H9 (cell line): Measurements from ENCODE around the gene HECW1. TPM values are rescaled to one million over a fixed set of nuclear protein-coding genes. Genes with fewer than 3 reads are reported as not detected.

ENCODE experiments used
- DNase-seq: peaks from one replicate; pipeline ENCODE4 v3.0.0-alpha.2; 2017
- H2AFZ ChIP-seq: one replicate; pipeline ENCODE4 v1.6.1; 2013; ENCODE audit warnings: mild to moderate bottlenecking, low read length, control low read depth, moderate library complexity
- H2AK5ac ChIP-seq: 2 replicates; pipeline ENCODE4 v1.6.1; 2013; ENCODE audit warnings: low read length, control low read depth, mixed read lengths; ENCODE audit not compliant: insufficient read length
- H2BK120ac ChIP-seq: one replicate; pipeline ENCODE4 v1.6.1; 2013; ENCODE audit warnings: low read depth, mild to moderate bottlenecking, low read length, control low read depth, inconsistent platforms; ENCODE audit not compliant: poor library complexity, severe bottlenecking
- H2BK12ac ChIP-seq: 2 replicates; pipeline ENCODE4 v1.6.1; 2013; ENCODE audit warnings: low read length, control low read depth, mixed read lengths, low read depth; ENCODE audit not compliant: insufficient read length
- H2BK15ac ChIP-seq: 2 replicates; pipeline ENCODE4 v1.6.1; 2013; ENCODE audit warnings: low read depth, low read length, control low read depth
- H2BK20ac ChIP-seq: one replicate; pipeline ENCODE4 v1.6.1; 2013; ENCODE audit warnings: low read depth, mild to moderate bottlenecking, low read length, control low read depth, inconsistent platforms; ENCODE audit not compliant: poor library complexity, severe bottlenecking
- H2BK5ac ChIP-seq: 2 replicates; pipeline ENCODE4 v1.6.1; 2013; ENCODE audit warnings: low read length, control low read depth, mixed read lengths; ENCODE audit not compliant: insufficient read length
- H3K14ac ChIP-seq: 2 replicates; pipeline ENCODE4 v1.6.1; 2013; ENCODE audit warnings: low read length, control low read depth; ENCODE audit not compliant: insufficient read depth
- H3K18ac ChIP-seq: 2 replicates; pipeline ENCODE4 v1.6.1; 2013; ENCODE audit warnings: low read depth, mild to moderate bottlenecking, mixed read lengths, low read length, control low read depth; ENCODE audit not compliant: insufficient read length
- H3K23ac ChIP-seq: 2 replicates; pipeline ENCODE4 v1.6.1; 2013; ENCODE audit warnings: low read length, control low read depth, mixed read lengths, low read depth; ENCODE audit not compliant: insufficient read length
- H3K23me2 ChIP-seq: 2 replicates; pipeline ENCODE4 v1.6.1; 2013; ENCODE audit warnings: low read depth, mild to moderate bottlenecking, mixed read lengths, low read length, control low read depth; ENCODE audit not compliant: insufficient read length, poor library complexity, severe bottlenecking
- H3K27ac ChIP-seq: 2 replicates; pipeline ENCODE4 v1.5.1; 2013; ENCODE audit warnings: low read length, control low read depth, mixed read lengths, low read depth; ENCODE audit not compliant: insufficient read length
- H3K27me3 ChIP-seq: 2 replicates; pipeline ENCODE4 v1.6.1; 2013; ENCODE audit warnings: low read length, control low read depth, inconsistent platforms; ENCODE audit not compliant: insufficient read depth
- H3K4ac ChIP-seq: 2 replicates; pipeline ENCODE4 v1.6.1; 2013; ENCODE audit warnings: low read depth, mild to moderate bottlenecking, control low read depth, inconsistent platforms, low read length, moderate library complexity
- H3K4me1 ChIP-seq: 2 replicates; pipeline ENCODE4 v1.6.1; 2013; ENCODE audit warnings: low read length, control low read depth, inconsistent platforms; ENCODE audit not compliant: insufficient read depth
- H3K4me2 ChIP-seq: 2 replicates; pipeline ENCODE4 v1.6.1; 2013; ENCODE audit warnings: low read length, control low read depth, mixed read lengths; ENCODE audit not compliant: insufficient read length, insufficient read depth
- H3K56ac ChIP-seq: 2 replicates; pipeline ENCODE4 v1.6.1; 2013; ENCODE audit warnings: low read depth, mild to moderate bottlenecking, mixed read lengths, low read length, control low read depth; ENCODE audit not compliant: insufficient read length
- H3K79me1 ChIP-seq: 2 replicates; pipeline ENCODE4 v1.6.1; 2013; ENCODE audit warnings: low read depth, mild to moderate bottlenecking, moderate library complexity, low read length, control low read depth, inconsistent platforms; ENCODE audit not compliant: insufficient read depth, poor library complexity, severe bottlenecking
- H3K79me2 ChIP-seq: 2 replicates; pipeline ENCODE4 v1.6.1; 2013; ENCODE audit warnings: low read length, control low read depth, inconsistent platforms; ENCODE audit not compliant: insufficient read depth
- H3K9ac ChIP-seq: 2 replicates; pipeline ENCODE4 v1.6.1; 2013; ENCODE audit warnings: low read length, control low read depth, mixed read lengths; ENCODE audit not compliant: insufficient read length; ENCODE audit errors: extremely low read depth
- H3K9me3 ChIP-seq: one replicate; pipeline ENCODE4 v1.6.1; 2013; ENCODE audit warnings: low read depth, low read length, inconsistent platforms; ENCODE audit not compliant: control insufficient read depth
- H3T11ph ChIP-seq: one replicate; pipeline ENCODE4 v1.6.1; 2013; ENCODE audit warnings: mild to moderate bottlenecking, low read length, control low read depth, inconsistent platforms
- H4K20me1 ChIP-seq: one replicate; pipeline ENCODE4 v1.6.1; 2013; ENCODE audit not compliant: control insufficient read depth, insufficient read length, insufficient read depth
- H4K5ac ChIP-seq: 2 replicates; pipeline ENCODE4 v1.6.1; 2013; ENCODE audit warnings: low read depth, mild to moderate bottlenecking, mixed read lengths, low read length, control low read depth; ENCODE audit not compliant: insufficient read length
- H4K8ac ChIP-seq: replicated peaks from 2 replicates; pipeline ENCODE4 v1.6.1; 2013; ENCODE audit warnings: low read length, control low read depth, mixed read lengths, low read depth; ENCODE audit not compliant: insufficient read length
- H4K91ac ChIP-seq: 2 replicates; pipeline ENCODE4 v1.6.1; 2013; ENCODE audit warnings: low read depth, mild to moderate bottlenecking, moderate library complexity, mixed read lengths, low read length, control low read depth; ENCODE audit not compliant: insufficient read length
- H3K27ac Mint-ChIP-seq, 3 experiments: 2 replicates in 2 of 3; 3 replicates in 1 of 3; pipeline ENCODE4 v1.8.0; 2020 to 2021; ENCODE audit warnings: mixed read lengths in 3 of 3, mild to moderate bottlenecking in 1 of 3, moderate library complexity in 1 of 3
- H3K27me3 Mint-ChIP-seq: 2 replicates; pipeline ENCODE4 v1.8.0; 2021; ENCODE audit warnings: low read depth, mild to moderate bottlenecking, moderate library complexity, mixed read lengths
- H3K36me3 Mint-ChIP-seq, 3 experiments: 2 replicates in 2 of 3; 3 replicates in 1 of 3; pipeline ENCODE4 v1.8.0; 2020 to 2021; ENCODE audit warnings: low read depth in 3 of 3, mixed read lengths in 3 of 3; ENCODE audit not compliant: insufficient read depth in 1 of 3
- H3K4me1 Mint-ChIP-seq, 2 experiments: 2 replicates each; pipeline ENCODE4 v1.8.0; 2020; ENCODE audit warnings: mixed read lengths in 2 of 2
- H3K4me3 Mint-ChIP-seq, 2 experiments: 2 replicates in 1 of 2; 3 replicates in 1 of 2; pipeline ENCODE4 v1.8.0; 2020 to 2021; ENCODE audit warnings: mild to moderate bottlenecking in 2 of 2, mixed read lengths in 2 of 2, moderate library complexity in 1 of 2
- H3K9me3 Mint-ChIP-seq, 2 experiments: 2 replicates in 1 of 2; 3 replicates in 1 of 2; pipeline ENCODE4 v1.8.0; 2020; ENCODE audit warnings: mild to moderate bottlenecking in 2 of 2, mixed read lengths in 2 of 2, moderate library complexity in 1 of 2
- CTCF ChIP-seq: fragments of 200-600 bp; sonication (generic); conservative IDR thresholded peaks from 3 replicates; pipeline ENCODE4 v1.8.0; 2021; ENCODE audit warnings: antibody characterized with exemption, mild to moderate bottlenecking
- WGBS: extraction: QIAGEN DNeasy Blood & Tissue Kit; methylation state at CpG from one replicate; pipeline ENCODE4 v1.1.7; 2013; ENCODE audit warnings: missing lambda C conversion rate, low lambda C conversion rate, mixed read lengths; ENCODE audit not compliant: insufficient read length; ENCODE audit errors: extremely low coverage; 5-methylcytosine and 5-hydroxymethylcytosine counted together
- total RNA-seq: library from RNA; stranded (reverse); gene quantifications from 2 replicates; pipeline ENCODE4 v1.2.1, GENCODE V29; 2021

Gene HECW1
- total RNA-seq, 1 experiment from 2014 or later, result 5.0 TPM

- no peak overlapping the region for H2BK5ac ChIP-seq
- no peak overlapping the region for H3K14ac ChIP-seq
- no peaks in the 10 kb centered on the region; the same call in 1 of the 2 replicates for H3K79me2 ChIP-seq
- H3K4me1 ChIP-seq, result no peaks in the 10 kb centered on the region
- no peak overlapping the region for H2AFZ ChIP-seq
- H3T11ph ChIP-seq, result no peak overlapping the region
- no peaks in the 10 kb centered on the region for H3K27me3 ChIP-seq
- Mint-ChIP-seq H3K4me3 (no peak overlapping the region), H3K27ac (no peak overlapping the region), H3K27me3 (no peaks in the 10 kb centered on the region), H3K4me1 (peaks cover 5 to 7% of the 10 kb centered on the region in 2 experiments), H3K36me3 (no peaks in the 10 kb centered on the region), H3K9me3 (no peaks in the 10 kb centered on the region)
- no CpG with 5 or more reads among the region's 2 CpGs for WGBS
- H4K91ac ChIP-seq, result no peak overlapping the region
- no peak overlapping the region for H3K56ac ChIP-seq
- H3K79me1 ChIP-seq, result no peaks in the 10 kb centered on the region
- H3K4ac ChIP-seq, result no peak overlapping the region
- no peak overlapping the region for H2BK15ac ChIP-seq
- H3K9ac ChIP-seq, result no peak overlapping the region
- H2BK12ac ChIP-seq, result no peak overlapping the region
- H3K18ac ChIP-seq, result no peak overlapping the region
- no peak overlapping the region for H4K8ac ChIP-seq
- no peak overlapping the region for H2AK5ac ChIP-seq
- no peak for DNase-seq
- no peaks in the 10 kb centered on the region for H3K9me3 ChIP-seq
- H3K23me2 ChIP-seq, result no peaks in the 10 kb centered on the region
- H3K4me2 ChIP-seq, result no peak overlapping the region
- no peaks in the 10 kb centered on the region for H4K20me1 ChIP-seq
- no peak overlapping the region for H3K27ac ChIP-seq
- H2BK120ac ChIP-seq, result no peak overlapping the region
- H3K23ac ChIP-seq, result no peak overlapping the region
- no peak overlapping the region for H2BK20ac ChIP-seq
- H4K5ac ChIP-seq, result no peak overlapping the region
- TF ChIP-seq CTCF, result no peak
Observed at GRCh38 chr7:43505412-43505811, 393.0 kb downstream of the HECW1 start.
